Hematopoietic multipotent progenitor cell treated with erythropoietin and hydrocortisone succinate and interleukin-3 and kit ligand, for 6 days (in vitro differentiated cells): ENCODE data around the gene GPR85.
"Not testable (repeated sequence)": the region's sequence is repeated elsewhere in the genome, so short reads cannot be mapped to it uniquely, and the experiment has no call there.

Experiments
- DNase-seq: peaks from one replicate; pipeline ENCODE4 v3.0.0-alpha.2; 2015

GPR85 gene

DNA sequence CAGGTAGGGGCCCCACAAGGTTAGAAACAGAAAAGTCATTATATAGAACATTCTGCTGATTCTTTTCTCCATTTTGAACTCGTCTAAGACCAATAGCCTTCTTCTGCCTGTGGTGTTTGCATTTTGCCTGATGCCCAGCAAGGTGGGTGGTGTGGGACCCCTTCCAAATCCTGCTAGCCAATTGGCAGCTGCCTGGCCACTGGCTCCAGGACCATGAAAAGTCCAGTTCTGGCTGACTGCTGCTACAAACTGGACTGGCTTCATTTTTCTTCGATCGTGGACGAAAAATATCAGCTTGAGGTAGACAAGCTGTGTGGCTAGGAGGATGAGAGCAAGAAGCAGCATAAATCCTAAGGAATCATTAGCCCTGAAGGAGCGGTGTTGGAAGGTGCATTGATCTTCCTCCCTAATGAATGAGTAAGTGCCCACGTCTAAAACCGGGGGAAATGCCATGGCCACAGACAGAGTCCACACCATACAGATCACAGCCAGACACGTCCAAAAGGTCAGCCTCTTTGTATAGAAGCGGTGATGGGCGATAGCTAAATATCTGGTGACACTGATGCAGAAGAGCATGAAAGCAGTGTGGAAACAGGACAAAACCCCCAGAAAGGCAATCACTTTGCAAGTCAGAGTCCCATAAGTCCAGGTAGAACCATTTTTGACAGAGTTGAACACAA lies 2.7 kb downstream of the GPR85 start:
- DNase-seq, result no peak

- DNase-seq, result no peak
Observed at GRCh38 chr7:113083132-113083815, 3.4 kb downstream of the GPR85 start.

GRCh38 chr7:113078331-113078730 lies 8.3 kb downstream of the GPR85 start:
- DNase-seq, result no peak

DNA sequence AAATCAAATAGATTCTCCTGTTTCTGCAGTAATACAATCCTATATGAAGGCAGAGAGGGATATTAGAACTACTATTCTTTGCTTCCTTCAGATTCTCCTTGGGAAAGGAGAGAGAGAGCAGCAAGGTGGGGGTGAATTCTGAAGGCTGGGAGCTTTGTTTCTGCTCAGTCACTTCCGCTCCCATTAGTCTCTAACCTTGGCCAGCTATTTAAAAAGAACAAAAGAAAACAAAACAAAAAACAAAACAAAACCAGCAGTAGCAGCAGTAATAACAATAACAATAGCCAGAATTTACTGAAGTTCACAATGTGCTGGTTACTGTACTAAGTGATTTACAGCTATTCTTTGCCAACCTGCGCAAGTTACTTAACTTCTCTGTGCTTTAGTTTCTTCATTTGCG lies 9.9 kb downstream of the GPR85 start:
- DNase-seq, result no peak

- peak; percentile 62 for DNase-seq
Observed at GRCh38 chr7:113071465-113071864, 15.2 kb downstream of the GPR85 start.

DNA sequence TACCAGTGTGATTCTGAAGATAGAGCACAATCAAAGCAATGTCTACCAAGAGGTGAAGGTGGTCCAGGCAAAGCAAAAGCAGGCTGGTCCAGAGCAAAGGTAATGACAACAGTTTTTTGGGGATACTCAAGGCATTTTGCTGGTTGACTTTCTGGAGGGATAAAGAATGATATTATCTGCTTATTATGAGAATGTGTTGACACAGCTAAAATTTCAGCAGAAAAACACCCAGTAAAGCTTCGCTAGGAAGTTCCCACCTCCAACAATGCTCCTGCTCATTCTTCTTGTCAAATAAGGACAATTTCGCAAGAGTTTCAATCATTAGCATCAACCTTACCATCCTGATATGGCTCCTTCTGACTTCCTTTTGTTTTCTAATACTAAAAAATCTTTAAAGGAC lies 24.1 kb downstream of the GPR85 start:
- DNase-seq, result no peak

- DNase-seq, result no peak
Observed at GRCh38 chr7:113060100-113060499, 26.5 kb downstream of the GPR85 start.

- no peak for DNase-seq
Observed at GRCh38 chr7:113054938-113055337, 31.7 kb downstream of the GPR85 start.

DNA sequence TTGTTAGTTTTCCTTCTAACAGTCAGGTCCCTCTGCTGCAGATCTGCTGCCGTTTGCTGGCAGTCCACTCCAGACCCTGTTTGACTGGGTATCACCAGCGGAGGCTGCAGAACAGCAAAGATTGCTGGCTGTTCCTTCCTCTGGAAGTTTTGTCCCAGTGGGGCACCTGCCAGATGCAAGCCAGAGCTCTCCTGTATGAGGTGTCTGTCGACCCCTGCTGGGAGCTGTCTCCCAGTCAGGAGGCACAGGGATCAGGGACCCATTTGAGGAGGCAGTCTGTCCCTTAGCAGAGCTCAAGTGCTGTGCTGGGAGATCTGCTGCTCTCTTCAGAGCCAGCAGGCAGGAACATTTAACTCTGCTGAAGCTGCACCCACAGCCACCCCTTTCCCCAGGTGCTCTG lies 32.4 kb downstream of the GPR85 start:
- DNase-seq, result not testable (repeated sequence)

GRCh38 chr7:113049221-113049620 lies 37.4 kb downstream of the GPR85 start:
- not testable (repeated sequence) for DNase-seq

DNA sequence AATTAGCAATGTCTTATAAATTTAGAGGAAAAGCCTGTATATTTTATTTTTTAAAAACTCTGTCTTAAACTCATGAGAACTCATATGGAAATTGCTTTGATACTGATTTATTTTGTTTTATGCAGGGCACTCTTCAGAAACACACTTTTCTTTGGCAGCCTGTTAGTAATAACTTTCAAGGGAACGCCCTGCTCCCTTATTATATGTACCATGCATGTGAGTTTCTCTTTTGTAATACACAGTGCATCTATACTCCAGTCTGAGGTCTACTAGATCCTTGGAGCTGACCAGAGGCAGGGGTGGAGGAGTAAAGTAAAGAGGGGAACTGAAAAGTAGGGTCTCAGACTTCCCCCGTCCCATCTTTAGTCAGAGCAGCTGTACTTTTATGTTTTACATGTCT lies 40.2 kb downstream of the GPR85 start:
- no peak for DNase-seq

GRCh38 chr7:113045379-113045778 lies 41.2 kb downstream of the GPR85 start:
- no peak for DNase-seq

DNA sequence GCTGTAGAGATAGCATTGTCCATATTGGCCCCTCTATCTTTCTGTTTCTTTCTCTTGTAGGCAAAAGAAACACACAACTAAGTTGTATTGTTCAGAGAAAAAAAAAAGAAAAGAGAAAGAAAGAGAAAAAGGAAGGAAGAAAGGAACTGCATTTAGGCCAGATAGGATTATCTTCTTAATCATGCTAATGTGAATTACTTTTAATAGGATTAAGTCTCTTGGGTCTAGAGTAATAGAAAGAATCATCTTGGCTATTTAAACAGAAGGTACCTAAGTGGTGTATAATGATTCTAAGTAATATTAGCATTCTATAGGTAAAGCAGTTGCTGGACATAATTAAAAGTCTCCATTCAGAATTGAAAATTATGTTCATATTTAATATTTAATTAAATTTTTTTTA lies 42.2 kb downstream of the GPR85 start:
- no peak for DNase-seq

- DNase-seq, result no peak
Observed at GRCh38 chr7:113040849-113041248, 45.8 kb downstream of the GPR85 start.

GRCh38 chr7:113033959-113034358 lies 52.7 kb downstream of the GPR85 start:
- no peak for DNase-seq
